Measurements from ENCODE around the gene CMC2. TPM values are rescaled to one million over a fixed set of nuclear protein-coding genes. Genes with fewer than 3 reads are reported as not detected.

CMC2 gene
- total RNA-seq, 1 donor from 2014 or later: 52.0 TPM

- Histone ChIP-seq H3K27me3 (ENCODE audit: control insufficient read depth, insufficient read depth, low read length) (no peaks in the 10 kb centered on the region), H3K4me3 (ENCODE audit: low read depth, low read length) (no peak overlapping the region), H3K36me3 (ENCODE audit: control insufficient read depth, insufficient read depth, low read length) (no peaks in the 10 kb centered on the region)
- DNase-seq (ENCODE audit: low read depth): no peak
- TF ChIP-seq CTCF (IDR thresholded peaks at IDR 0.05; ENCODE audit: insufficient read depth, low read length, poor library complexity, severe bottlenecking): no peak
Observed at GRCh38 chr16:80954985-80955384, 51.7 kb downstream of the CMC2 start.

GRCh38 chr16:80948886-80949493 is 57.7 kb downstream of the CMC2 start:
- no peak for DNase-seq (ENCODE audit: low read depth)
- Histone ChIP-seq H3K36me3 (ENCODE audit: control insufficient read depth, insufficient read depth, low read length) (no peaks in the 10 kb centered on the region), H3K4me3 (ENCODE audit: low read depth, low read length) (no peak overlapping the region), H3K27me3 (ENCODE audit: control insufficient read depth, insufficient read depth, low read length) (no peaks in the 10 kb centered on the region)
- TF ChIP-seq CTCF (IDR thresholded peaks at IDR 0.05; ENCODE audit: insufficient read depth, low read length, poor library complexity, severe bottlenecking): peak; percentile 61

GRCh38 chr16:80947708-80948625 is 58.7 kb downstream of the CMC2 start:
- no peak overlapping the region for H3K4me3 ChIP-seq (ENCODE audit: low read depth, low read length)
- no peaks in the 10 kb centered on the region for H3K36me3 ChIP-seq (ENCODE audit: control insufficient read depth, insufficient read depth, low read length)
- DNase-seq (ENCODE audit: low read depth): no peak
- H3K27me3 ChIP-seq (ENCODE audit: control insufficient read depth, insufficient read depth, low read length): no peaks in the 10 kb centered on the region
- no peak for TF ChIP-seq CTCF (IDR thresholded peaks at IDR 0.05; ENCODE audit: insufficient read depth, low read length, poor library complexity, severe bottlenecking)

GRCh38 chr16:80947239-80947638 is 59.4 kb downstream of the CMC2 start:
- no peak for TF ChIP-seq CTCF (IDR thresholded peaks at IDR 0.05; ENCODE audit: insufficient read depth, low read length, poor library complexity, severe bottlenecking)
- no peak for DNase-seq (ENCODE audit: low read depth)
- H3K27me3 ChIP-seq (ENCODE audit: control insufficient read depth, insufficient read depth, low read length): no peaks in the 10 kb centered on the region
- no peaks in the 10 kb centered on the region for H3K36me3 ChIP-seq (ENCODE audit: control insufficient read depth, insufficient read depth, low read length)
- H3K4me3 ChIP-seq (ENCODE audit: low read depth, low read length): no peak overlapping the region

GRCh38 chr16:80946481-80946880 is 60.2 kb downstream of the CMC2 start:
- TF ChIP-seq CTCF (IDR thresholded peaks at IDR 0.05; ENCODE audit: insufficient read depth, low read length, poor library complexity, severe bottlenecking): no peak
- Histone ChIP-seq H3K36me3 (ENCODE audit: control insufficient read depth, insufficient read depth, low read length) (no peaks in the 10 kb centered on the region), H3K4me3 (ENCODE audit: low read depth, low read length) (no peak overlapping the region), H3K27me3 (ENCODE audit: control insufficient read depth, insufficient read depth, low read length) (no peaks in the 10 kb centered on the region)
- DNase-seq (ENCODE audit: low read depth): no peak

Measured in kidney epithelial cell (primary cell).